LNCaP clone FGC (cell line): ENCODE results near the gene LRSAM1.

Source experiments
- DNase-seq: peaks from one replicate; pipeline ENCODE4 v3.0.0-alpha.2; 2011; ENCODE audit warnings: low read depth
- H3K4me3 ChIP-seq: 2 replicates; pipeline ENCODE4 v1.5.1; 2011; ENCODE audit warnings: mild to moderate bottlenecking, low read depth, low read length, control low read depth
- TF ChIP-seq, protein P1 (sequence below): IDR thresholded peaks from 2 replicates; pipeline ENCODE4 v1.5.1; 2012; ENCODE audit warnings: mild to moderate bottlenecking; ENCODE audit not compliant: control insufficient read depth, insufficient read depth; ENCODE audit errors: extremely low read depth

LRSAM1 gene

DNA sequence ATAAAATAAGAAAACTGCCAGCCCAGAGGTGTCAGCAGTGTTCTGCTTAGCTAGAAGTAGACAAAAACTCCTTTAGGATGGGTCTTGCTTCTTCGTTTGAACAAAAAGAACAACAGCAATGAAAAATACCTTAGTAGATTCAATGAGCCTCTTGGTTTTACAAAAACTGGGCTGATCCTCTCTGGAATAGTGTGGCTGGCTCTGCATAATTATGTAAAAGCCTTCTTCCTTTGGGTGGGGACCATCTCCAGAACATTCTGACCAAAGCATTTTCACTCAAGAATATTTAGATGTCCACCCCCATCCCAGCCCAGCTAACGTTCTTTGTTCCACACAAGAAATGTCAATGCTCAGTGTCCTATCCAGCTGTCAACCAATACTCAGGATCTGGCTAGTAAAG, 63.2 kb downstream of the LRSAM1 start:
- H3K4me3 ChIP-seq: no peak overlapping the region
- TF ChIP-seq, protein P1, sequence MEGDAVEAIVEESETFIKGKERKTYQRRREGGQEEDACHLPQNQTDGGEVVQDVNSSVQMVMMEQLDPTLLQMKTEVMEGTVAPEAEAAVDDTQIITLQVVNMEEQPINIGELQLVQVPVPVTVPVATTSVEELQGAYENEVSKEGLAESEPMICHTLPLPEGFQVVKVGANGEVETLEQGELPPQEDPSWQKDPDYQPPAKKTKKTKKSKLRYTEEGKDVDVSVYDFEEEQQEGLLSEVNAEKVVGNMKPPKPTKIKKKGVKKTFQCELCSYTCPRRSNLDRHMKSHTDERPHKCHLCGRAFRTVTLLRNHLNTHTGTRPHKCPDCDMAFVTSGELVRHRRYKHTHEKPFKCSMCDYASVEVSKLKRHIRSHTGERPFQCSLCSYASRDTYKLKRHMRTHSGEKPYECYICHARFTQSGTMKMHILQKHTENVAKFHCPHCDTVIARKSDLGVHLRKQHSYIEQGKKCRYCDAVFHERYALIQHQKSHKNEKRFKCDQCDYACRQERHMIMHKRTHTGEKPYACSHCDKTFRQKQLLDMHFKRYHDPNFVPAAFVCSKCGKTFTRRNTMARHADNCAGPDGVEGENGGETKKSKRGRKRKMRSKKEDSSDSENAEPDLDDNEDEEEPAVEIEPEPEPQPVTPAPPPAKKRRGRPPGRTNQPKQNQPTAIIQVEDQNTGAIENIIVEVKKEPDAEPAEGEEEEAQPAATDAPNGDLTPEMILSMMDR: no peak
- DNase-seq: no peak

DNA sequence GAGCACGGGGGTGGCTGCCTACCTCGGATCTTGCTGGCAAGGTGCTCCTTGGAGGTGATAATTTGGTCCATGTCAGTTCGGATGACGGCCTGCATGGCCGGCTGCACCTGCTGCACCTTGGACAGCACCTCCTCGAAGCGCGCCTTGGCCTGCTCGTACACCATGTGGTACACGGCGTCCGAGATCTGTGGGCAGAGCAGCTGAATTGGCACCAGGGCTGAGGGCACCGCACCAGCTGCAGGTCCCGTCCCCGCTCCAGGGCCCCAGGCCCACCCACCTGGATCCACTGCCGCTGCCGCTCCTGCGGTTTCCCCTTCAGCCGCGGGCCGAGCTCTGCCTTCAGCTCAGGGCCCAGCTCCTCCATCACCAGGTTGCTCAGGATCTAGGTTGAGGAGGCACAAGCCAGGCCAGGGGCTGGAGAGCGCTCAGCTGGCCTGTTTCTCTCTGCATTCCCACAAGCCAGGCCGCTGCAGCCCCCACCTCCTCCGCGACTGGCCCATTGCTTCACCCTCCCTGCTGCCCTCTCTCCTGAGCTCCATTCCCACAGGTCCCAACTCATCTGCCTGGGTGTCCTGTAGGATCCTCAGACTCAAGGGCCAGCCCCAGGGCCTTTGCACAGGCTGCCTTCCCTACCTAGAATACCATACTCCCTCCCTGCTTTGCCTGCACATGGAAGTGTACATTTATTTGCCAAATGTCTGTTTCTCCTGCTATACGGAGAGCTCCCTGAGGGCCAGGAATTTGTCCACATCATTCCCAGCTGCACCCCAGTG, 65.7 kb downstream of the LRSAM1 start:
- TF ChIP-seq, protein P1: no peak
- no peak overlapping the region for H3K4me3 ChIP-seq
- no peak for DNase-seq

DNA sequence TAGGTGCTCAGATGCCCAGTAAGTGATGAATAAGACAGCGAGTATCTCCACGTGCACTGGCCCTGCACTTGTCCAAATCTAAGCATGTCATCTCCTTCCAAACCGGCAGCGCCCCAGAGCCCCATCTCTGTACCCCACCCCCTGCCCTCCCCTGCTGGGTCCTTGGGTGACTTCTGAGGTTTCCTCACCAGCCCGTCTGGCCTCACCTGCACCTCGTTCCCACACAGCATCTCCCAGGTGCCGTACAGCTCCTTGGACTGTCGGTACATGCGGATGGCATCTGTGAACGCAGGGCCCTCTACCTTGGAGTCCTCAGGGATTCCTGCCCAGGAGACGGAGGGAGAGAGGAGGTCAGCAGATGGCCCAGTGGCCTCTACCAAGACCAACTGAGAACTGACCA, 66.3 kb downstream of the LRSAM1 start:
- H3K4me3 ChIP-seq: no peak overlapping the region
- TF ChIP-seq, protein P1: no peak
- DNase-seq: no peak

DNA sequence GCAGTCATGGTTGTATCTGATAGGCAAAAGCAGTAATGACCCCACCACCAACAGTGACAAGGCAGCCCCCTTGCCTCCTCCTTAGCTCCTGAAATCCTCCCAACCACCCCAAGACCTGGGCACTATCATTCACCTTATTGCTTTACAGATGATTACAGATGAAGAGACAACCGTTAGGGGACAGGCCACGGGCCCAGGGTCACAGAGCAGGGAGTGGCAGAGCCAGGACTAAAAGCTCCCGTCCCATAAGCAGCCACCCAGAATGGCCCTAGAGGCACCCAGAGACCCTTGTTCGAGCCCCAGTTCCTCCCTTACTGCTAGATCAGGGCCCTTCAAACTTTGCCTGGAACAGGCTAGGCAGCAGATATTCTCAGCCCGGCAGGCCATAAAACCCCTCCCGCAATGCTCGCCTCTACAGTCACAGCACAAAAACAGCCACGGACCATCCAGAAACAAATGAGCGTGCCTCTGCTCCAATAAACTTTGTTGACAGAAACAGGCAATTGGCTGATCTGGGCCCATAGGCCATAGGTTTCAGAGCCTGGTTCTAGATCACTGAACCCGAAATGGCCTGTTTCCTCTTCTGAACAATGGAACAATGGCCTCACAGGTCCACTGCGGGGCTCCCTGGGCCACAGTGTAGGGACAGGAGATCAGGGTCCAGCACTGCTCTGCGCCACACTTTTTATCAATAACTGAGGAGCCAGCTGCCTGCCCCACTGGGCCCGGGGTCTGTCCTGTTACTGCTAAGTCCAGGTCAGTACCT, 67.0 kb downstream of the LRSAM1 start:
- TF ChIP-seq, protein P1: no peak
- no peak for DNase-seq
- H3K4me3 ChIP-seq: no peak overlapping the region

DNA sequence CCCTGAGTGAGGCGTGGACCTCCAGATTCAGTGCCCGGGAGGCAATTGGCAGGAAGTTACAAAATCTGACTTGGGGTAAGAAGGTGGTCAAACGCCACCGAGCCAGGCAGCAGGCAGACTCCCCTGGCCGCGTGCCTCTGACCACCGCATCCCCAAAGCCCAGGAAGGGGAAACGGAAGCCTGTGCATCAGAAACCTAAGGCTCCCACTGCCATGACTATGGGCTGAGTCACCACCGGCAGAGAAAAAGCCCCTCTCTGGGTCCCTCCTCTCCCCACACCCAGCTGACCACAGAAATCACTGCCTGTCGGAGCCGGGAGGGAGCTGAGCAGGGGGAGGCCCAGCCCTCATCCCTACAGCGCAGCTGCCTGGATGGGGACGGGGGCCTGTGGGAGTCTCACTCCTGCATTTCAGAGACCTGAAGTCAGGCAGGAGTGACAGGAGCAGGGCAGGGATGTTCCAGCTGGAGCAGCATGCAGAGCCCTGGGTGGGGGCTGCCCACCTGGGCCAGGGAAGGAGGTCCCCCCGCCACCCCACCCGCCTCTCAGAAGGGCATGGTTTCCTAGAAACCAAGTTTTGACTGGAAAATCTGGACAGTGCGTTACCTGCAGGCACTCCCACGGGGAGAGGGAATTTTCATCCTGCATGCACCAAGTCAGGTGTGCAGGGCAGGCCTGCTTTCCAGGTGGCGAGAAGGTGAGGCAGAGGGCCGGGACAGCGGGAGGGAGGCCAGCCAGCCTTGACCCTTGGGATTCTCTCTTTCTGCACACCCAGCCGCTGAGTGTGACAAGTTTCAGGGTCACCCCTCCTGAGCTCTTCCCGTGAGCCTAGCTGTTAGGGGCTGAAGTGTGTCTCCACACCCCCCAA, 68.2 kb downstream of the LRSAM1 start:
- no peak for DNase-seq
- no peak overlapping the region for H3K4me3 ChIP-seq
- TF ChIP-seq, protein P1: no peak

DNA sequence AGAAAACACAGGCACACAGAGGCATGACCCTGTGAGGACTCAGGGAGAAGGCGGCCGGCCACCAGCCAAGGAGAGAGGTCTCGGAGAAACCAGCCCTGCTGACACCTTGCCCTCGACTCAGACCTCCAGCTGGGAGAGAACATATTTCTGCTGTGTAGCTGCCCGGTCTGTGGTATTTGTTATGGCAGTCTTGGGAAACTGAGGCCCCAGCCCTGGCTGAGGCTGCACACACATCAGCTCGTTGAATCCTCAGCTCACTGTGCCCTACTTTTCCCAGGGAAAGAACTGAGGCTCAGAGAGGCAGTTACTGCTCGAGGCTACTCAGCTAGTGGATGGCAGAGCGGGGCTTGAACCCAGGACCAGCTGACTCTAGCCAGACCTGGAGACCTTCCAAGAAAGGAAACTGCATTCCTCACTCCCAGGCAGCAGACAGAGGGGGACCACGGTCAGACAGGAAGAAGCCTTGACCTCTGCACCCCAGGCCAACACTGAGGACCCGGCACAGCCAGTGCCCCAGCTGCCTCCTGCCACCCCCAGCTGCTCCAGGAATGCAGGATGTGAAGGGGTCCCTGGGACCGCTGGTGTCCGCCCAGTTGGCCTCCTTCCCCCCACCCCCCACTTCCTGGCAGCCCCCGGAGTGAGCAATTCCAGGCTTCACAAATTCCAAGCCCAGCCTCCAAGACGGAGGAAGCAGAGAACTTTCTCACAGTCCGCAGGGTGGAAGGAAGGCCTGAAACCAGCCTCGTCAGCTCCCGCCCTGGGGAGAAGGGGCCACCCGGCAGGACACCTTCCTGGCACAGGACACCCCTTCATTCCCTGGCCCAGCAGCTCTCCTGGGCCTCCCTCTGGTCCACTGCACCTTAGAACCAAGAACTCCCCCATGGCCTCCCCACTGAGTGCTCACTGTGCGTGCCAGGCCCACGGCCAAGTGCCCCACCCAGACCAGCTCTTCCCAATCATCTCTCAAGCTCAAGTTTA, 69.9 kb downstream of the LRSAM1 start:
- no peak overlapping the region for H3K4me3 ChIP-seq
- TF ChIP-seq, protein P1: no peak
- DNase-seq: no peak
